GM18909 (cell line): ENCODE measurements around the gene SLFNL1.

Source experiments
- ATAC-seq: cut with Tn5 transposase; IDR thresholded peaks from one replicate; pipeline ENCODE4 v1.9.1; 2021; ENCODE audit warnings: mild to moderate bottlenecking; ENCODE audit not compliant: unreplicated experiment, poor library complexity

The SLFNL1 gene

DNA sequence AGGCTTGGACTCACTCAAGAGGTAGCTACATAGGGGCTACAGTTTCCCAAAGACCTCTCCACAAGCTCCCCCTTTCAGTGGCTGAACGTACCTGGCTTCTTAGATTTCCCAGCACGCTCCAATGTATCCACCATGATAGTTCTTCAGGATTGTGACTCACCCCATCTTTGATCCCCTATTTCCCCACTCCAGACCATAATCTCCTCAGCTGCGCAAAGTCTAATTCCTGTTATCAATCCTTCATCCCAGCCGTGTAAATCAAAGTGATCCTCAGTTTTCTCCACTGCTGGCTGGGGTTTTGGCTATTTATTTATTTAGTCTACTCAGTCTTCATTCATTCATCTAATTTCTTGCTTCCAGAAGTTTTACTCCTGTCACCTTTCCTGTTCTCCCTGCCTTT lies 55.1 kb downstream of the SLFNL1 start:
- ATAC-seq, result no peak
